Nephron (organoid): ENCODE data around the gene BHLHA15.

Experiments used
- H3K27ac Mint-ChIP-seq, 3 experiments: 2 replicates each; pipeline ENCODE4 v1.8.0; 2020; ENCODE audit warnings: mixed read lengths in 3 of 3, mild to moderate bottlenecking in 2 of 3, moderate library complexity in 1 of 3
- H3K27me3 Mint-ChIP-seq: 2 replicates; pipeline ENCODE4 v1.8.0; 2021; ENCODE audit warnings: low read depth, mild to moderate bottlenecking, moderate library complexity, mixed read lengths
- H3K36me3 Mint-ChIP-seq: 2 replicates; pipeline ENCODE4 v1.8.0; 2020; ENCODE audit warnings: low read depth, mixed read lengths
- H3K4me1 Mint-ChIP-seq: 2 replicates; pipeline ENCODE4 v1.8.0; 2020; ENCODE audit warnings: mixed read lengths
- H3K4me3 Mint-ChIP-seq, 3 experiments: 2 replicates each; pipeline ENCODE4 v1.8.0; 2020; ENCODE audit warnings: mild to moderate bottlenecking in 3 of 3, mixed read lengths in 3 of 3, moderate library complexity in 2 of 3
- H3K9me3 Mint-ChIP-seq: 2 replicates; pipeline ENCODE4 v1.8.0; 2020; ENCODE audit warnings: mixed read lengths
- CTCF ChIP-seq, 3 experiments: fragments of 200-600 bp; sonication (generic); IDR thresholded peaks; one replicate each; pipeline ENCODE4 v1.5.0; 2021; ENCODE audit warnings: antibody characterized with exemption in 3 of 3; ENCODE audit not compliant: unreplicated experiment in 3 of 3

The BHLHA15 gene

GRCh38 chr7:98178762-98179490, 32.3 kb upstream of the BHLHA15 start:
- Mint-ChIP-seq H3K4me3 (no peak overlapping the region), H3K4me1 (no peaks in the 10 kb centered on the region), H3K9me3 (no peaks in the 10 kb centered on the region), H3K36me3 (peaks cover 32% of the 10 kb centered on the region), H3K27me3 (no peaks in the 10 kb centered on the region), H3K27ac (no peak overlapping the region)
- no peak for TF ChIP-seq CTCF (IDR thresholded peaks at IDR 0.05; ENCODE audit: unreplicated experiment in 3 of 3)

- no peak overlapping the region for H3K27ac Mint-ChIP-seq
- no peaks in the 10 kb centered on the region for H3K27me3 Mint-ChIP-seq
- H3K4me1 Mint-ChIP-seq: no peaks in the 10 kb centered on the region
These were observed 30.5 kb upstream of the BHLHA15 start for GRCh38 chr7:98180751-98181150.

GRCh38 chr7:98185101-98185500, 26.1 kb upstream of the BHLHA15 start:
- Mint-ChIP-seq H3K4me1 (no peaks in the 10 kb centered on the region), H3K36me3 (peaks cover 67% of the 10 kb centered on the region), H3K4me3 (no peak overlapping the region), H3K27ac (no peak overlapping the region), H3K27me3 (no peaks in the 10 kb centered on the region), H3K9me3 (peaks cover 11% of the 10 kb centered on the region)
- TF ChIP-seq CTCF (IDR thresholded peaks at IDR 0.05; ENCODE audit: unreplicated experiment in 3 of 3): no peak

More at GRCh38 chr7:98180751-98181150, 30.5 kb upstream of the BHLHA15 start:
- H3K9me3 Mint-ChIP-seq: no peaks in the 10 kb centered on the region
- H3K36me3 Mint-ChIP-seq: peaks cover 35% of the 10 kb centered on the region
- TF ChIP-seq CTCF (IDR thresholded peaks at IDR 0.05; ENCODE audit: unreplicated experiment in 3 of 3): no peak
- no peak overlapping the region for H3K4me3 Mint-ChIP-seq

GRCh38 chr7:98186452-98187137, 24.6 kb upstream of the BHLHA15 start:
- no peak for TF ChIP-seq CTCF (IDR thresholded peaks at IDR 0.05; ENCODE audit: unreplicated experiment in 3 of 3)
- Mint-ChIP-seq H3K27ac (no peak overlapping the region), H3K36me3 (peaks cover 64% of the 10 kb centered on the region), H3K4me1 (no peaks in the 10 kb centered on the region), H3K27me3 (no peaks in the 10 kb centered on the region), H3K4me3 (no peak overlapping the region), H3K9me3 (peaks cover 13% of the 10 kb centered on the region)

- peaks cover 65% of the 10 kb centered on the region for H3K36me3 Mint-ChIP-seq
- no peak overlapping the region for H3K27ac Mint-ChIP-seq
- no peak for TF ChIP-seq CTCF (IDR thresholded peaks at IDR 0.05; ENCODE audit: unreplicated experiment in 3 of 3)
- no peaks in the 10 kb centered on the region for H3K4me1 Mint-ChIP-seq
- peaks cover 13% of the 10 kb centered on the region for H3K9me3 Mint-ChIP-seq
- no peak overlapping the region for H3K4me3 Mint-ChIP-seq
- no peaks in the 10 kb centered on the region for H3K27me3 Mint-ChIP-seq
These were observed 24.1 kb upstream of the BHLHA15 start for GRCh38 chr7:98187138-98187502.

GRCh38 chr7:98189559-98189958, 21.7 kb upstream of the BHLHA15 start:
- H3K4me1 Mint-ChIP-seq: no peaks in the 10 kb centered on the region
- no peak overlapping the region for H3K4me3 Mint-ChIP-seq
- no peak for TF ChIP-seq CTCF (IDR thresholded peaks at IDR 0.05; ENCODE audit: unreplicated experiment in 3 of 3)
- H3K9me3 Mint-ChIP-seq: peaks cover 13% of the 10 kb centered on the region
- H3K36me3 Mint-ChIP-seq: peaks cover 73% of the 10 kb centered on the region
- H3K27me3 Mint-ChIP-seq: no peaks in the 10 kb centered on the region
- no peak overlapping the region for H3K27ac Mint-ChIP-seq
